C4-2B (cell line): ENCODE results near the gene LMF1.

Experiments used
- H3K27ac ChIP-seq: fragments of 450-650 bp; 2 replicates; pipeline ENCODE4 v1.5.1; 2017
- ZFX ChIP-seq: fragments of 450-650 bp; IDR thresholded peaks from 2 replicates; pipeline ENCODE4 v1.6.1; 2017
- TF ChIP-seq, protein P1 (sequence below): fragments of 450-650 bp; conservative IDR thresholded peaks from 2 replicates; pipeline ENCODE4 v1.5.1; 2017; ENCODE audit warnings: mild to moderate bottlenecking

LMF1 gene

GRCh38 chr16:875182-876040 lies 95.4 kb downstream of the LMF1 start:
- TF ChIP-seq, protein P1, sequence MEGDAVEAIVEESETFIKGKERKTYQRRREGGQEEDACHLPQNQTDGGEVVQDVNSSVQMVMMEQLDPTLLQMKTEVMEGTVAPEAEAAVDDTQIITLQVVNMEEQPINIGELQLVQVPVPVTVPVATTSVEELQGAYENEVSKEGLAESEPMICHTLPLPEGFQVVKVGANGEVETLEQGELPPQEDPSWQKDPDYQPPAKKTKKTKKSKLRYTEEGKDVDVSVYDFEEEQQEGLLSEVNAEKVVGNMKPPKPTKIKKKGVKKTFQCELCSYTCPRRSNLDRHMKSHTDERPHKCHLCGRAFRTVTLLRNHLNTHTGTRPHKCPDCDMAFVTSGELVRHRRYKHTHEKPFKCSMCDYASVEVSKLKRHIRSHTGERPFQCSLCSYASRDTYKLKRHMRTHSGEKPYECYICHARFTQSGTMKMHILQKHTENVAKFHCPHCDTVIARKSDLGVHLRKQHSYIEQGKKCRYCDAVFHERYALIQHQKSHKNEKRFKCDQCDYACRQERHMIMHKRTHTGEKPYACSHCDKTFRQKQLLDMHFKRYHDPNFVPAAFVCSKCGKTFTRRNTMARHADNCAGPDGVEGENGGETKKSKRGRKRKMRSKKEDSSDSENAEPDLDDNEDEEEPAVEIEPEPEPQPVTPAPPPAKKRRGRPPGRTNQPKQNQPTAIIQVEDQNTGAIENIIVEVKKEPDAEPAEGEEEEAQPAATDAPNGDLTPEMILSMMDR, result no peak
- no peak for TF ChIP-seq ZFX
- no peak overlapping the region for H3K27ac ChIP-seq

- no peak for TF ChIP-seq ZFX
- TF ChIP-seq, protein P1, result no peak
- H3K27ac ChIP-seq, result no peak overlapping the region
Observed at GRCh38 chr16:874366-875181, 96.2 kb downstream of the LMF1 start.

- H3K27ac ChIP-seq, result no peak overlapping the region
- TF ChIP-seq ZFX, result no peak
- TF ChIP-seq, protein P1, result no peak
Observed at GRCh38 chr16:873889-874288, 96.9 kb downstream of the LMF1 start.

DNA sequence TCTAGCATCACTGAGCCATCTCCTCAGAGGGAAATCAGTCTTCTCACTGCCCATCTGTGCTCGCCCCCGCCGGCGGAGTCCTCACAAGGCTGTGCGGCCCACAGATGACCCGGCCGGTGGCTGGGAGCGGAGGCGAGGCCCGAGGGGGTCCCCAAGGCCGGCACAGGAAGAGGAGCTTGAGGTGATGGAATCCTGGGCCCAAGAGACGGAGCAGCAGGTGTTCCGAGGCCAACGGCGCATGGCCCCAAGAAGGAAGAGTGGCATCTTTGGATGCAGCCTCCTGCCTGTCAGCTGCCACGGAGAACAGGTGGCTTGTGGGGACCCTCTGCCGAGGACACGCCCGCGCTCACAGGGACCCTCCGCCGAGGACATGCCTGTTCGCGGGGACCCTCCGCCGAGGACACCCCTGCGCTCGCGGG lies 97.5 kb downstream of the LMF1 start:
- TF ChIP-seq, protein P1, result no peak
- TF ChIP-seq ZFX, result no peak
- H3K27ac ChIP-seq, result no peak overlapping the region

DNA sequence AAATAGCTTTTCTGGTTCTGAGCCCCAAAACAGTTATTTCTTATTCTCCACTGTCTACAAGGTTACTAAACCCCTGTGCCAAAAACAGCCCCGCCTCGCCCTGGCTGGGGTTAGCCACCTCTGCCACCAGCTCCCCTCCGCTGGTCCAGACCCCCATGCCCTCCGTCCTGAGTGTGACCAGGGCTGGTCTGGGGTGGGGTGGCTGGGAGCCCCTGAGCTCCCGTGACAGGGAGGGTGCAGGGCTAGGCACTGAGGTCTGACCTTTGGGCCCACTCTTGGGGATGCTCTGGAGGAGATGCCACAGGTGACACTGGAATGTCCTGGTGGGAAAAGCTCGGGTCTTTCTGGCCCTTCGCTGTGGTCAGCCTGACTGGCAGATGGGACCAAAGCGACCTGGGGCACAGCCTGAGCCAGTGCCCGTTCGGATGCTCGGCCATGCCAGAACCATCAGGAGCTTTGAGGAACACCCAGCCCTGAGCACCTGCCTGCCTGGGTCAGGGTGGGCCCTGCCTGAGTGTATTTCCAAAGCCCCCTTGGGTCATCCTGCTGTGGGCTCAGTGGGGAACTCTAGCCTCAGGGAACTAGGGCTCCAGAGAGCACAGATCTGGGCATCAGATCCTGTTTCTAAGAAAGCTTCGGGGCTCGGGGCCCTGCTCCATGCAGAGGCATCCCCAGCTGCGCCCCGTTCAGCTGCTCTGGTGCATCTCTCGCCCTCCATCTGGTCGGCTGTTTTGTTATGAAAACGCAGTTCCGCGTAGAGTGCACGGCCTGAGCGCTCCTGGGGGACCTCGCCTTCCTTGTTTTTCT lies 98.1 kb downstream of the LMF1 start:
- no peak overlapping the region for H3K27ac ChIP-seq

GRCh38 chr16:871562-872345 lies 99.0 kb downstream of the LMF1 start:
- TF ChIP-seq, protein P1, result no peak
- TF ChIP-seq ZFX, result no peak
- no peak overlapping the region for H3K27ac ChIP-seq

More for the DNA sequence above, 98.1 kb downstream of the LMF1 start:
- TF ChIP-seq ZFX, result no peak
- TF ChIP-seq, protein P1, result no peak
